ENCODE results near the gene RNLS.

GRCh38 chr10:88413412-88413811 is 169.7 kb downstream of the RNLS start:
- TF ChIP-seq CTCF (IDR thresholded peaks at IDR 0.05) (no peak), POLR2A (IDR thresholded peaks at IDR 0.05) (no peak)

Measured in tibial nerve (tissue), 3 donors.